K562 (cell line): ENCODE measurements around the gene RCOR1. TPM values are rescaled to one million over a fixed set of nuclear protein-coding genes. Genes with fewer than 3 reads are reported as not detected.
A peak's percentile ranks its signal among the peaks of the same experiment; 100 is the strongest.

Source experiments
- CREB3 ChIP-seq: fragments of 450-650 bp; conservative IDR thresholded peaks from 2 replicates; pipeline ENCODE4 v1.6.1; 2016; ENCODE audit warnings: missing genetic modification characterization, low read depth, mild to moderate bottlenecking, missing compliant biosample characterization, moderate library complexity
- E4F1 ChIP-seq: fragments of 250-450 bp; sonication (Bioruptor Pico); IDR thresholded peaks from 2 replicates; pipeline ENCODE4 v1.5.0; 2021; ENCODE audit warnings: mild to moderate bottlenecking, borderline replicate concordance
- HDAC8 ChIP-seq: fragments of 450-650 bp; IDR thresholded peaks from 2 replicates; pipeline ENCODE4 v1.6.1; 2016; ENCODE audit warnings: mild to moderate bottlenecking, missing genetic modification characterization, moderate library complexity, missing compliant biosample characterization
- HEY1 ChIP-seq: fragments of 250-450 bp; sonication (Bioruptor Pico); IDR thresholded peaks from 2 replicates; pipeline ENCODE4 v1.5.0; 2020; ENCODE audit warnings: mild to moderate bottlenecking, moderate library complexity, borderline replicate concordance
- ILK ChIP-seq: fragments of 450-650 bp; IDR thresholded peaks from 2 replicates; pipeline ENCODE4 v1.6.1; 2016; ENCODE audit warnings: missing genetic modification characterization, low read depth, mild to moderate bottlenecking, missing compliant biosample characterization, moderate library complexity, borderline replicate concordance
- KLF6 ChIP-seq: fragments of 250-450 bp; sonication (Bioruptor Pico); IDR thresholded peaks from 2 replicates; pipeline ENCODE4 v1.4.0; 2020; ENCODE audit warnings: mild to moderate bottlenecking, moderate library complexity, borderline replicate concordance
- MAFG ChIP-seq: fragments of 450-650 bp; conservative IDR thresholded peaks from 2 replicates; pipeline ENCODE4 v1.6.1; 2016; ENCODE audit warnings: missing genetic modification characterization, missing compliant biosample characterization
- MEF2D ChIP-seq: conservative IDR thresholded peaks from 2 replicates; pipeline ENCODE4 v1.6.1; 2016; ENCODE audit warnings: low read depth, missing genetic modification characterization, missing compliant biosample characterization
- MTF1 ChIP-seq: fragments of 250-450 bp; sonication (Bioruptor Pico); IDR thresholded peaks from 2 replicates; pipeline ENCODE4 v1.9.0; 2021; ENCODE audit warnings: moderate library complexity, mild to moderate bottlenecking, inconsistent platforms, borderline replicate concordance
- NR2C1 ChIP-seq, 2 experiments: fragments of 450-650 bp; IDR thresholded peaks; 2 replicates each; pipeline ENCODE4 v1.6.1; 2017; ENCODE audit warnings: mild to moderate bottlenecking in 2 of 2, antibody characterized with exemption in 1 of 2, inconsistent platforms in 1 of 2, missing compliant biosample characterization in 1 of 2, missing genetic modification characterization in 1 of 2
- ZBTB26 ChIP-seq: fragments of 450-650 bp; formaldehyde crosslinking; IDR thresholded peaks from 2 replicates; pipeline ENCODE4 v1.4.0; 2022; ENCODE audit warnings: missing genetic modification characterization
- ZNF23 ChIP-seq: fragments of 250-450 bp; sonication (Bioruptor Pico); IDR thresholded peaks from 2 replicates; pipeline ENCODE4 v1.4.0; 2020; ENCODE audit warnings: mild to moderate bottlenecking
- ZNF324 ChIP-seq: fragments of 250-450 bp; sonication (Bioruptor Pico); IDR thresholded peaks from 2 replicates; pipeline ENCODE4 v1.4.0; 2020; ENCODE audit warnings: mild to moderate bottlenecking
- ZNF398 ChIP-seq: fragments of 250-450 bp; sonication (Bioruptor Pico); IDR thresholded peaks from 2 replicates; pipeline ENCODE4 v1.8.0; 2021; ENCODE audit warnings: moderate library complexity, mild to moderate bottlenecking, inconsistent platforms
- ZNF444 ChIP-seq: fragments of 250-450 bp; sonication (Bioruptor Pico); IDR thresholded peaks from 2 replicates; pipeline ENCODE4 v1.4.0; 2020; ENCODE audit warnings: mild to moderate bottlenecking, moderate library complexity
- ZNF592 ChIP-seq: fragments of 450-650 bp; IDR thresholded peaks from 2 replicates; pipeline ENCODE4 v1.6.1; 2017; ENCODE audit warnings: antibody characterized with exemption, mild to moderate bottlenecking
- polyA plus RNA-seq, 8 experiments: library from polyadenylated mRNA; depleted of rRNA in 4 of 8; stranded (reverse) in 5 of 8; unstranded in 3 of 8; fragments of >200 nt; fragmentation: Nextera tagmentation in 2 of 8; fragmentation: Illumina TruSeq in 1 of 8; extraction: Ambion mirVana in 2 of 8; extraction: Trizol in 1 of 8; gene quantifications; 2 replicates each; pipeline versions ENCODE4 v1.2.1 to v1.2.3, GENCODE V29; 2011 to 2014; ENCODE audit warnings: inconsistent platforms in 1 of 8, missing spikeins in 1 of 8
- total RNA-seq, 7 experiments: library from RNA; depleted of rRNA in 6 of 7; stranded (reverse); fragments of >200 nt in 6 of 7; fragmentation: Illumina TruSeq in 2 of 7; extraction: Trizol in 2 of 7; gene quantifications; 2 replicates each; pipeline versions ENCODE4 v1.2.1 to v1.2.3, GENCODE V29; 2011 to 2021; ENCODE audit warnings: low replicate concordance in 1 of 7

RCOR1 gene
- total and polyA plus RNA-seq, 9 of the 15 experiments (the other 6 are each of a cell fraction or from before 2014, with no cell fraction given) = 8.5 to 47.9 (median 20.9) TPM

- TF ChIP-seq ZNF592 = peak; percentile 100
- TF ChIP-seq ZNF398 = peak; percentile 77
- peak; percentile 99 for TF ChIP-seq HDAC8 (tag)
- TF ChIP-seq E4F1 (CRISPR knock-in tag) = peak; percentile 73
- TF ChIP-seq ZNF23 = peak; percentile 71; the same call in 1 of the 2 replicates
- TF ChIP-seq ZNF324 (CRISPR knock-in tag) = peak; percentile 70; the same call in 1 of the 2 replicates
- 0 out of 2 replicates have a peak, but pooled peaks have one; percentile 79 for TF ChIP-seq HEY1 (CRISPR knock-in tag)
- peak; percentile 82; the same call in 1 of the 2 replicates for TF ChIP-seq MTF1 (CRISPR knock-in tag)
- peak; percentile 85; the same call in 1 of the 2 replicates for TF ChIP-seq ZNF444 (CRISPR knock-in tag)
- TF ChIP-seq MEF2D (tag) = peak; percentile 99
- TF ChIP-seq KLF6 = peak; percentile 96
- peak; percentile 85; the same call in 1 of the 2 replicates for TF ChIP-seq ZBTB26 (CRISPR knock-in tag)
- peak; percentile 84; the same call in 1 of the 2 replicates for TF ChIP-seq ILK (tag)
- TF ChIP-seq NR2C1 (IDR thresholded peaks at IDR 0.05) = peak; percentile 30; the same call in 1 of the 2 replicates
- peak; percentile 94 for TF ChIP-seq NR2C1 (tag; IDR thresholded peaks at IDR 0.05)
- TF ChIP-seq CREB3 (tag) = peak; percentile 100
- peak; percentile 68 for TF ChIP-seq MAFG
Measured at GRCh38 chr14:102550927-102551401, 41.5 kb upstream of the RCOR1 start (continued).
